ENCODE data around the gene MOCOS.

DNA sequence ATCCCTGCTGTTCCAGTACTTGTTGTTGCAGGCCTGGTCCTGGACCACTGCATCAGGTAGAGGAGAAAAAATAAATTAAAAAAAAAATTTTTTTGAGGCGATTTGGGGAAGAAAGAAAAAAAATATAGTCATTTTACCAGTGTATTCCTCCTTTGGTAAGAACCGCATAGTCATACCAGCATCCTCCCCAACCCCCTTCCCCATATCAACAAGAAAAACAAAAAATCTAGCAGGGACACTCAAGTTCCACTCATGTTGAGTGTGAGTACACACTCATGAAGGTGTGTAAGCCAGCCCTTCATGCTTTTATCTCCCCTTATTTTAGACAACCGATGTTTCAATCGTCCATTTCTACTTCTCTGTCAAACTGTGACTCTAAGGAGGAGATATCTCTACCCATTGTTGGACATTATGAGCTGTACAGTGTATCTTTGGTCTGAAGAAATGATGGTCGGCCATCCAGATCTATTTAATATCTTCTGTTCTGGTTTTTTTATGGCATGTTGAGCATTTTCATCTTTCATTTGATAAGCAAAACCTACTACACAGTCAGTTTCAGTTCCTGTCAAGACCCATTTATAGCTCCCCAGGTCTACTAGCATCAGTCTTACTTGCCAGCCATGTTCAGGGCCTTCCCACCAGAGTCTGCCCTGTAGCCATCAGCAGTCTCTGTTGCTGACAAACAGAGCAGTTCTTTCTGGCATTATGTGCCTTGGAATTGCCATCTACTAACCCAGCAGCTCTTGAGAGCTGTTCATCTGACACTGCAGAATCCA is 37.6 kb upstream of the MOCOS start:
- TF ChIP-seq, protein P1, sequence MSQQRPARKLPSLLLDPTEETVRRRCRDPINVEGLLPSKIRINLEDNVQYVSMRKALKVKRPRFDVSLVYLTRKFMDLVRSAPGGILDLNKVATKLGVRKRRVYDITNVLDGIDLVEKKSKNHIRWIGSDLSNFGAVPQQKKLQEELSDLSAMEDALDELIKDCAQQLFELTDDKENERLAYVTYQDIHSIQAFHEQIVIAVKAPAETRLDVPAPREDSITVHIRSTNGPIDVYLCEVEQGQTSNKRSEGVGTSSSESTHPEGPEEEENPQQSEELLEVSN (IDR thresholded peaks at IDR 0.05) = no peak
- TF ChIP-seq NRF1 (IDR thresholded peaks at IDR 0.05; ENCODE audit: low read depth, low read length) = no peak
- TF ChIP-seq FOSL1 (IDR thresholded peaks at IDR 0.05; ENCODE audit: insufficient read depth, low read depth, low read length) = no peak

Data from H1 (cell line).